Gastroesophageal sphincter (tissue), 2 donors: Measurements from ENCODE around the gene BNIP5.

Experiments used
- POLR2A ChIP-seq, 2 donors: fragments of 450-650 bp; IDR thresholded peaks; one replicate each; pipeline ENCODE4 v1.6.1; 2017; ENCODE audit warnings: antibody characterized with exemption in 2 of 2, mild to moderate bottlenecking in 2 of 2, moderate library complexity in 1 of 2
- POLR2AphosphoS5 ChIP-seq: sonication (generic); formaldehyde crosslinking; IDR thresholded peaks from one replicate; pipeline ENCODE4 v1.6.1; 2017; ENCODE audit warnings: antibody characterized with exemption

DNA sequence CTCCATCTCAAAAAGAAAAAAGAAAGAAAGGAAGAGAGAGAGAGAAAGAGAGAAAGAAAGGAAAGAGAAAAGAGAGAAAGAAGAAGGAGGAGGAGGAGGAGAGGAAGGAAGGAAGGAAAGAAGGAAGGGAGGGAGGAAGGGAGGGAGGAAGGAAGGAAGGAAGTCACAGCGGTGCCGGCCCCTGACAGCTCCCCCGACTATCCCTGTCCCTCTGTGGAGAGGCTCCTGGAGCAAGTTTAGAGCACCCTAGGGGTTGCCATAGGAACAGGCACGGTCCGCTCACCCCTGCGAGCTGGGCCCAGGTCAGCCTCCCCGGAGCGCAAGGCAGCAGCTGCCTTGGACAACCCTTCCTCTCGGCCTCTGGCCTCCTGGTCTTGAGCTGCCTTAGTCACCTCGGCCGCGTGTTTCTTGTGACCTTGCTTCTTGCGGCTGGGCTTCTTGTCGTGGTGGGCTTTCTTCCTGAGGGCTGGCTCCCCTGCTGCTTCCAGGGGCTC lies 6.8 kb downstream of the BNIP5 start:
- TF ChIP-seq POLR2A (IDR thresholded peaks at IDR 0.05) = no peak
- TF ChIP-seq POLR2AphosphoS5 = no peak
